Fibroblast of lung (primary cell): ENCODE data around the gene ZBTB17.

Experiments used
- CTCF ChIP-seq, 2 donors: IDR thresholded peaks in 1 of 2; conservative IDR thresholded peaks in 1 of 2; 1 replicate in 1 of 2; 2 replicates in 1 of 2; pipeline ENCODE4 v1.5.1; 2011 to 2012; ENCODE audit warnings: low read length in 2 of 2, control low read depth in 1 of 2, inconsistent platforms in 1 of 2, low read depth in 1 of 2, mild to moderate bottlenecking in 1 of 2
- EZH2 ChIP-seq: IDR thresholded peaks from 2 replicates; pipeline ENCODE4 v1.5.1; 2012; ENCODE audit warnings: low read length, control low read depth, mild to moderate bottlenecking; ENCODE audit errors: missing control alignments

- TF ChIP-seq CTCF (conservative IDR thresholded peaks at IDR 0.05 in 1 of 2, IDR thresholded peaks at IDR 0.05 in 1 of 2; ENCODE audit: low read depth in 1 of 2, low read length in 2 of 2): no peak
- TF ChIP-seq EZH2: no peak
Measured at GRCh38 chr1:15899266-15899665, 76.6 kb downstream of the ZBTB17 start.
